VCaP (cell line): ENCODE measurements around the gene BCAS3.

Experiments
- H3K27ac ChIP-seq: fragments of 450-650 bp; 2 replicates; pipeline ENCODE4 v1.5.1; 2017
- TF ChIP-seq, protein P1 (sequence below): fragments of 450-650 bp; conservative IDR thresholded peaks from 2 replicates; pipeline ENCODE4 v1.5.1; 2017; ENCODE audit warnings: mild to moderate bottlenecking, moderate library complexity

The BCAS3 gene

DNA sequence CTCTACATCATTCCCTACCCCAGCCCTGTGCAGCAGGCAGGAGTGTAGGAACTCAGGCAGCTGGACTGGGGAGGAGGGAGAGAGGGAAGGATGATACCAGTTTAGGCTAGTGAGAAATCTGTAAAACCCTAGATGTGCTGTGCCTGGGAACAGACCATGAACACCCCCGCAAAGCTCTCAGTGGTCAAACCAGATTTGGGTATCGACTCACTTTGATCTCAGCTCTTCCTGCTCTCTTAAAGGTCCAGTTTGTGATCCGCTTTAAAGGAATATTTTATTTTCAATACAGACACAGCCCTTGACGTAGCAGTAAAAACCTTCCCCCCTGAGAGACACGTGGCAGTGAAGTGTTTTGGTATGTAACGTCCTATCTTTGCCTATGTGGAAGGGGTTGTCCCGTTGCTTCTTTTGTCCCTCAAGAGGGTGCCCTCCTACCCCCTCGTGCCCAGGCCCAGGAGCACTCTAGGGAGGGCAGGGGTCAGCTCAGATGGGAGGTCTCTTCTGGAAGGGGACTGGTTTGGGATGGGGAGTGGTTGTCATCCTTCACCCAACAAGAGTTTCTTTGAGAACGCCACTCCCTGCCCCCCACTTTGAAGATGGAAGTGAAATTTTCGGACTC is 702.7 kb downstream of the BCAS3 start:
- TF ChIP-seq, protein P1, sequence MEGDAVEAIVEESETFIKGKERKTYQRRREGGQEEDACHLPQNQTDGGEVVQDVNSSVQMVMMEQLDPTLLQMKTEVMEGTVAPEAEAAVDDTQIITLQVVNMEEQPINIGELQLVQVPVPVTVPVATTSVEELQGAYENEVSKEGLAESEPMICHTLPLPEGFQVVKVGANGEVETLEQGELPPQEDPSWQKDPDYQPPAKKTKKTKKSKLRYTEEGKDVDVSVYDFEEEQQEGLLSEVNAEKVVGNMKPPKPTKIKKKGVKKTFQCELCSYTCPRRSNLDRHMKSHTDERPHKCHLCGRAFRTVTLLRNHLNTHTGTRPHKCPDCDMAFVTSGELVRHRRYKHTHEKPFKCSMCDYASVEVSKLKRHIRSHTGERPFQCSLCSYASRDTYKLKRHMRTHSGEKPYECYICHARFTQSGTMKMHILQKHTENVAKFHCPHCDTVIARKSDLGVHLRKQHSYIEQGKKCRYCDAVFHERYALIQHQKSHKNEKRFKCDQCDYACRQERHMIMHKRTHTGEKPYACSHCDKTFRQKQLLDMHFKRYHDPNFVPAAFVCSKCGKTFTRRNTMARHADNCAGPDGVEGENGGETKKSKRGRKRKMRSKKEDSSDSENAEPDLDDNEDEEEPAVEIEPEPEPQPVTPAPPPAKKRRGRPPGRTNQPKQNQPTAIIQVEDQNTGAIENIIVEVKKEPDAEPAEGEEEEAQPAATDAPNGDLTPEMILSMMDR: no peak
- no peak overlapping the region for H3K27ac ChIP-seq

DNA sequence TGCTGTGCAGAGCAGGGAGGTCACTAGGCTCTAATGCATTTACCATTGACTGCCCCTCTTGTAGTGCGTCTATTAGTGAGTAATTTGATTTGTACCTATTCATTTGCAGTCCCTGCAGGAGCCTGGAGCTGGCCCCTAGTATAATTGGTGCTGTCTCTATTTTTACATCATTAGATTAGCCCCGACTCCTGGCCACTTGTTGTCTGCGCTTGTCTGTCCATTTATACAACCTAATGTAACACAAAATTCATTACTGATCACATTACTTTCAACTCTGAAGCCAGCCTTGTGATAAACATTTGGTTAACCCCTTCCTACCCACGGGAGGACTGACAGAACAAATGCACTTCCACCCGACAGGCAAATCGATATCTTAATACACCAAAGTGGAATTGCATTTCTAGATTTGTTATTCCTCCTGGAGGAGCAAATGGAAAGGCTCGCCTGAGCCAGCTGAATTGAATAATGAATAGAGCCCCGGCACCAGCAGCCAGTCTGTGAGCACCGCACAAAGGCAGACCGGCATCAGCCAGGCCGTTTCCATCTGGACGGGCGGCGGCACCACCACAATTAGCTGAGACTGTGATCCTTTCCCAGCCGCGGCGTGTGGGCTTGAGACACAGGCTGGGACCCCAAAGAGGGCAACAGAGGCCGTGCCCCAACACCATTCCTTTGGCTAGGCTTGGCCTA is 703.3 kb downstream of the BCAS3 start:
- no peak overlapping the region for H3K27ac ChIP-seq
- TF ChIP-seq, protein P1: no peak

DNA sequence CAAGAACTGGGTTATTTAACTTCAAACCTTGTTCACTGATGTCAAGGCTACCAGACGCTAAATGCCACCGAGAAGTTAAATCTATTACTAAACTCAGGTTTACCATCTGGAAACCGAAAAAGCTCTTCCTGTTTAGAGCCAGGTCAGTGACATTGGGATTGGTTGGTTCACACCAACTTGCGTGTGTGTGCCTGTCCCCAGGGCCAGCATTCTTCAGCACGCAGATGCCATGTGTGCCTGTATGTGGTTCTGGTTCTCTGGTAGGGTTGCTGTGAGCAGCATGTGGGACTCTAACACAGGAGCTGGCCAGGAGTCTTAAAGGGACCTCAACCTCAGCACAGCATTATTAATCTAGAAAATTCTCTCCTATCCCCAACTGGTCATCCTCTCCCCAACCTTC is 703.9 kb downstream of the BCAS3 start:
- TF ChIP-seq, protein P1: no peak
- H3K27ac ChIP-seq: no peak overlapping the region

DNA sequence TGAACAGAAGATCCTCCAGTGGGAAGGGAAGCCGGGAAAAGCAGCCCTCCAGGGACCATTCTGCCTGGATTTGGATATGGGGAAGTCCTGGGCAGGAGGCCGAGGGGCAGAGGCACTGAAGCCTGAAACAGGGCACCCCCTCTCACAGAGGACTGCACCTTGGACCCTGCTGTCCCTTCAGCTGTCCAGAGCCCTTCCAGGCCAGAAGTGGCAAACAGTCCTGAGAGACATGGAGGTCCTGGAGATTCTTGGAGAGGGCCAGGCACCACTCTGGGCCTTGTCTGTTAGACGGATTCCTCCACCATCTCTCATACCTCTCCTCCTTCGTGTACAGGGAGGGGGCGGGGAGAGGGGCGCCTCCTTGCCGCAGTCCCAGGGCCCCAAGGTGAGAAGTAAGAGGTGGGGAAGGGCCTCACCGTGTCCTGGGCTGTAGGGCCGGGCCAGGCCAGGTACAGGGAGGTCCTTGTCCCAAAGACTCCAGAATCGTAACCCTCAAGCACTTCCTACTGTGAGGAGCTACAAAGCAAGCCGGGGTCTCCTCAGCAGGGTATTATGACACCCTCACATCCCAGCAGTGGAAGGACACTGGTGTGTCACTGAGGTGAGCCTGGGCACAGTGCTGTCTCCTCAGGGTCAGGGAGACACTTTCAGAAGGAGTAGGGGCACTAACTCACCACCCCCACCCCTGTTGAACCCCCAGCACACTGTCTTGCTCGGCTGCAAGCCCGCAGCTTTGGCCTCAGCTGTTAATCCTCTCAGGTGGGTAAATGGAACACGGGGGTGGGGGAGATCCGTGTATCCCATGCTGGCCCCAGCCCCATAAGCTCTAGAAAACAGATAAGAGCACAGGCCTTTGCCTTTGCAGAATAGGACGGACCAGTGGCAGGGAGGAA is 705.4 kb downstream of the BCAS3 start:
- H3K27ac ChIP-seq: no peak overlapping the region
- TF ChIP-seq, protein P1: no peak

DNA sequence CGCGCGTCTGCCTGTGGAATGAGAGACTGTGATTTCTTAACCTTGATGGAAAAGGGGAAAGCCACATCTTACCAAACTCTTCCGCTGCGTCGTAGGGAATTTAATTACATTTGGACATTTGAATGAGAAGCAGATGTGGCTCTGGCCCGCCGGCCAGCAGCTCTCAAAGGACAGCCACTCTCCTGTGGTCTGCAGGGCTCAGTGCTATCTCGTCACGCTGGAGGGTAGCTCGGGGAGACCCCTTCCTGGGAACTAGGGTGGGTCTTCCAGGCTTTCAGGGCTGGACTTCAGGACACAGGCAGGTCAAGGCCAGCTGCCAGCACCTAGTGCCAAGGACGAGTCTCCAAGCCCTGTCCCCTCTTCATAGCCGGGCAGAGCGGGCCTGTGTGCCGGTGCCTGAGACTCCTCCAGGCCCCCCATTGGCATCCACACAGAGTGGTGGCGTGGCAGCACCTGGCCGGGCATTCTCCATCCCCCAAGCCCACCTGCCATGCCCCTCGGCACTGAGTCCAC is 706.1 kb downstream of the BCAS3 start:
- TF ChIP-seq, protein P1: no peak
- no peak overlapping the region for H3K27ac ChIP-seq

DNA sequence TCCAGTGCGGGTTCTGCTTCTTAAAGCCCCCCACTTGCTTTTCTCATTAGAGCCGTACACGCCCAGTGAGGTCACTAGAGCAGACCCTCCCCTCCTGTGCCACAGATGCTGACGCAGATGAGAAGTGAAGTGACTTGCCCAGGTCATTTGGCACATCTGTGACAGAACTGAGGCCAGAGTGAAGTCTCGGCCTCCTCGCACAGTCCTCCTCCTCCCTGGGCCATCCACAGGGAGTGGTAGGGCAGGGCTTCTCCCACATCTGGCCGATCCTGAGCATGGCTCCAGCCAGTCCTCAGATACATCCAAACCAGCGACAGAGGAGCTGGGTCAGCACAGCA is 706.7 kb downstream of the BCAS3 start:
- TF ChIP-seq, protein P1: no peak
- no peak overlapping the region for H3K27ac ChIP-seq
